ENCODE data around the gene TSHZ2. TPM values are rescaled to one million over a fixed set of nuclear protein-coding genes. Genes with fewer than 3 reads are reported as not detected.
A peak's percentile ranks its signal among the peaks of the same experiment; 100 is the strongest.

The TSHZ2 gene
- total and polyA plus RNA-seq, 9 of the 15 experiments (the other 6 are each of a cell fraction or from before 2014, with no cell fraction given): 0.03 to 0.20 (median 0.05) TPM; not detected in 4

DNA sequence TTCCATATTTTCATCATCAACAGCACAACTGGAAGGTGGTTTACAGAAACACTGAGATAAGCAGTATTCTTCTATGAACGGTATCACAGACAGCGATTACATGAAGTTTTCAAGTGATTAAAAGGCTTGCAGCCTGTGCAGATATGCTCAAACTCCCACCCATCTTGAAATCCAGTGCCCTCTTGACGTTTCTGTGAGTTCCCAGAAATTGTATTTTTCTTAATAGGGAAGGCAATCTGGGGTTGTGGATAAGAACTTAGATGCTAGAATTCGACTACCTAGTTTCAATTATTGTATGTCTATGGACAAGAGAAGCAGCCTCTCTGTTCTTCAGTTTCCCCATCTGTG lies 331.2 kb downstream of the TSHZ2 start (continued):
- TF ChIP-seq, protein P1, sequence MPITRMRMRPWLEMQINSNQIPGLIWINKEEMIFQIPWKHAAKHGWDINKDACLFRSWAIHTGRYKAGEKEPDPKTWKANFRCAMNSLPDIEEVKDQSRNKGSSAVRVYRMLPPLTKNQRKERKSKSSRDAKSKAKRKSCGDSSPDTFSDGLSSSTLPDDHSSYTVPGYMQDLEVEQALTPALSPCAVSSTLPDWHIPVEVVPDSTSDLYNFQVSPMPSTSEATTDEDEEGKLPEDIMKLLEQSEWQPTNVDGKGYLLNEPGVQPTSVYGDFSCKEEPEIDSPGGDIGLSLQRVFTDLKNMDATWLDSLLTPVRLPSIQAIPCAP (CRISPR knock-in tag; IDR thresholded peaks at IDR 0.05; ENCODE audit: borderline replicate concordance): no peak
- TF ChIP-seq, protein P2, sequence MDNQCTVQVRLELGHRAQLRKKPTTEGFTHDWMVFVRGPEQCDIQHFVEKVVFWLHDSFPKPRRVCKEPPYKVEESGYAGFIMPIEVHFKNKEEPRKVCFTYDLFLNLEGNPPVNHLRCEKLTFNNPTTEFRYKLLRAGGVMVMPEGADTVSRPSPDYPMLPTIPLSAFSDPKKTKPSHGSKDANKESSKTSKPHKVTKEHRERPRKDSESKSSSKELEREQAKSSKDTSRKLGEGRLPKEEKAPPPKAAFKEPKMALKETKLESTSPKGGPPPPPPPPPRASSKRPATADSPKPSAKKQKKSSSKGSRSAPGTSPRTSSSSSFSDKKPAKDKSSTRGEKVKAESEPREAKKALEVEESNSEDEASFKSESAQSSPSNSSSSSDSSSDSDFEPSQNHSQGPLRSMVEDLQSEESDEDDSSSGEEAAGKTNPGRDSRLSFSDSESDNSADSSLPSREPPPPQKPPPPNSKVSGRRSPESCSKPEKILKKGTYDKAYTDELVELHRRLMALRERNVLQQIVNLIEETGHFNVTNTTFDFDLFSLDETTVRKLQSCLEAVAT (IDR thresholded peaks at IDR 0.05): no peak
- TF ChIP-seq THRAP3 (IDR thresholded peaks at IDR 0.05; ENCODE audit: borderline replicate concordance) (no peak), ZNF444 (CRISPR knock-in tag; IDR thresholded peaks at IDR 0.05) (no peak), ZBTB7A (IDR thresholded peaks at IDR 0.05; ENCODE audit: borderline replicate concordance, control insufficient read depth, low read depth, low read length) (no peak), BRD4 (IDR thresholded peaks at IDR 0.05) (no peak), EP300 (IDR thresholded peaks at IDR 0.05; ENCODE audit: low read length) (peak; percentile 38; the same call in 1 of the 2 replicates), EP400 (IDR thresholded peaks at IDR 0.05) (no peak), ZNF121 (CRISPR knock-in tag; conservative IDR thresholded peaks at IDR 0.05) (no peak), E2F1 (CRISPR knock-in tag; IDR thresholded peaks at IDR 0.05) (no peak), TEAD4 (IDR thresholded peaks at IDR 0.05; ENCODE audit: low read length) (peak; percentile 81), TEAD4 (CRISPR knock-in tag; IDR thresholded peaks at IDR 0.05; ENCODE audit: borderline replicate concordance) (no peak), ILF3 (IDR thresholded peaks at IDR 0.05; ENCODE audit: borderline replicate concordance) (no peak), FOXK2 (conservative IDR thresholded peaks at IDR 0.05 in 1 of 2, IDR thresholded peaks at IDR 0.05 in 1 of 2; ENCODE audit: low read depth in 2 of 2) (no peak), MEF2A (IDR thresholded peaks at IDR 0.05; ENCODE audit: control insufficient read depth, low read depth, low read length) (no peak), HDAC2 (IDR thresholded peaks at IDR 0.05) (peak; percentile 45; the same call in 1 of the 2 replicates), TCF3 (CRISPR knock-in tag; IDR thresholded peaks at IDR 0.05) (peak; percentile 69), SOX6 (IDR thresholded peaks at IDR 0.05) (peak; percentile 38; the same call in 1 of the 2 replicates), ZNF445 (CRISPR knock-in tag; IDR thresholded peaks at IDR 0.05; ENCODE audit: low read depth) (no peak), RBM25 (IDR thresholded peaks at IDR 0.05; ENCODE audit: low read depth, low read length, severe bottlenecking) (peak; percentile 47), CBFB (CRISPR knock-in tag; IDR thresholded peaks at IDR 0.05) (no peak), PCBP2 (IDR thresholded peaks at IDR 0.05; ENCODE audit: low read depth, low read length, poor library complexity, severe bottlenecking) (no peak), ZKSCAN8 (CRISPR knock-in tag; IDR thresholded peaks at IDR 0.05) (no peak), ELK1 (CRISPR knock-in tag; IDR thresholded peaks at IDR 0.05) (no peak), BRF1 (IDR thresholded peaks at IDR 0.05; ENCODE audit: borderline replicate concordance, extremely low read depth, insufficient read length) (no peak)
- TF ChIP-seq, protein P3, sequence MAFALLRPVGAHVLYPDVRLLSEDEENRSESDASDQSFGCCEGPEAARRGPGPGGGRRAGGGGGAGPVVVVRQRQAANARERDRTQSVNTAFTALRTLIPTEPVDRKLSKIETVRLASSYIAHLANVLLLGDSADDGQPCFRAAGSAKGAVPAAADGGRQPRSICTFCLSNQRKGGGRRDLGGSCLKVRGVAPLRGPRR (CRISPR knock-in tag; IDR thresholded peaks at IDR 0.05): no peak
